ENCODE data around the gene SETBP1. TPM values are rescaled to one million over a fixed set of nuclear protein-coding genes. Genes with fewer than 3 reads are reported as not detected.
A peak's percentile ranks its signal among the peaks of the same experiment; 100 is the strongest.

The SETBP1 gene
- total RNA-seq, 1 donor = 22.8 TPM

- TF ChIP-seq CTCF (IDR thresholded peaks at IDR 0.05; ENCODE audit: extremely low read depth, low read depth, low read length) = no peak
- Histone ChIP-seq H3K4me2 (ENCODE audit: insufficient read depth, low read length) (no peak overlapping the region), H3K27ac (ENCODE audit: low read depth, low read length) (no peak overlapping the region), H3K4me3 (ENCODE audit: insufficient read depth, low read length) (no peak overlapping the region), H3K27me3 (ENCODE audit: insufficient read depth, low read length) (peaks cover 6% of the 10 kb centered on the region), H4K20me1 (ENCODE audit: insufficient read depth, low read length) (no peaks in the 10 kb centered on the region), H3K79me2 (ENCODE audit: insufficient read depth, low read length) (no peaks in the 10 kb centered on the region), H3K4me1 (ENCODE audit: insufficient read depth, low read length) (no peaks in the 10 kb centered on the region), H2AFZ (ENCODE audit: low read length) (no peak overlapping the region), H3K9me3 (ENCODE audit: low read depth, low read length) (peaks cover 2% of the 10 kb centered on the region), H3K36me3 (ENCODE audit: insufficient read depth, low read length) (no peaks in the 10 kb centered on the region)
- no peak for DNase-seq (ENCODE audit: insufficient read length, low spot score, missing footprints)
These were observed 219.1 kb downstream of the SETBP1 start for GRCh38 chr18:44899832-44900231.

- no peak for TF ChIP-seq CTCF (IDR thresholded peaks at IDR 0.05; ENCODE audit: extremely low read depth, low read depth, low read length)
- no peaks in the 10 kb centered on the region for H3K4me1 ChIP-seq (ENCODE audit: insufficient read depth, low read length)
- no peak for DNase-seq (ENCODE audit: insufficient read length, low spot score, missing footprints)
These were observed 219.9 kb downstream of the SETBP1 start for GRCh38 chr18:44900627-44901026.

GRCh38 chr18:44901283-44901682 lies 220.6 kb downstream of the SETBP1 start:
- Histone ChIP-seq H4K20me1 (ENCODE audit: insufficient read depth, low read length) (no peaks in the 10 kb centered on the region), H3K9me3 (ENCODE audit: low read depth, low read length) (peaks cover 2% of the 10 kb centered on the region), H3K36me3 (ENCODE audit: insufficient read depth, low read length) (no peaks in the 10 kb centered on the region), H3K4me1 (ENCODE audit: insufficient read depth, low read length) (no peaks in the 10 kb centered on the region), H3K27ac (ENCODE audit: low read depth, low read length) (no peak overlapping the region), H3K4me3 (ENCODE audit: insufficient read depth, low read length) (no peak overlapping the region), H3K27me3 (ENCODE audit: insufficient read depth, low read length) (peaks cover 6% of the 10 kb centered on the region), H3K4me2 (ENCODE audit: insufficient read depth, low read length) (no peak overlapping the region), H3K79me2 (ENCODE audit: insufficient read depth, low read length) (no peaks in the 10 kb centered on the region), H2AFZ (ENCODE audit: low read length) (no peak overlapping the region)
- no peak for DNase-seq (ENCODE audit: insufficient read length, low spot score, missing footprints)
- peak; percentile 51 for TF ChIP-seq CTCF (IDR thresholded peaks at IDR 0.05; ENCODE audit: extremely low read depth, low read depth, low read length)

More at GRCh38 chr18:44900627-44901026, 219.9 kb downstream of the SETBP1 start:
- Histone ChIP-seq H3K4me2 (ENCODE audit: insufficient read depth, low read length) (no peak overlapping the region), H3K4me3 (ENCODE audit: insufficient read depth, low read length) (no peak overlapping the region), H3K79me2 (ENCODE audit: insufficient read depth, low read length) (no peaks in the 10 kb centered on the region), H3K9me3 (ENCODE audit: low read depth, low read length) (peaks cover 2% of the 10 kb centered on the region), H3K27ac (ENCODE audit: low read depth, low read length) (no peak overlapping the region), H3K27me3 (ENCODE audit: insufficient read depth, low read length) (peaks cover 6% of the 10 kb centered on the region), H3K36me3 (ENCODE audit: insufficient read depth, low read length) (no peaks in the 10 kb centered on the region), H4K20me1 (ENCODE audit: insufficient read depth, low read length) (no peaks in the 10 kb centered on the region), H2AFZ (ENCODE audit: low read length) (no peak overlapping the region)

DNA sequence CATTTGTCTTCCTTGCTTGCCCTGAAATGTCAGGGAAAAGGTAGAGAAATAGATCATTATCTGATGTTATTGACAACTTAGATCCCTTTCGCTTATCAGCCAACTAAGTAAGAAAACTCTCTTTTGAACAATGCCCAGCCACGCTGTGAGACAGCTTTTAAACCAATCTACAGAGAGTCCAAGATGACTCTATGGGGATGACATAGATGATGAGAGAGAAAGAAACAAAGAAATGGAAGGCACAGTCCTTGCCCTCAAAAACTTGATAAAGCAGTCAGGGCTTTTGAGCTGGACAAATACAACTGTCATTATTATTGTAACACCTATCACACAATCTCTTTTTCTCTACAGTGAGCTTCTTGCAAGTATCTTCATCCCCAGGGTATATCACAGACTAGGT lies 222.6 kb downstream of the SETBP1 start:
- no peak overlapping the region for H3K4me3 ChIP-seq (ENCODE audit: insufficient read depth, low read length)
- H3K36me3 ChIP-seq (ENCODE audit: insufficient read depth, low read length) = no peaks in the 10 kb centered on the region
- no peak for TF ChIP-seq CTCF (IDR thresholded peaks at IDR 0.05; ENCODE audit: extremely low read depth, low read depth, low read length)
- H4K20me1 ChIP-seq (ENCODE audit: insufficient read depth, low read length) = no peaks in the 10 kb centered on the region
- H3K79me2 ChIP-seq (ENCODE audit: insufficient read depth, low read length) = no peaks in the 10 kb centered on the region
- H3K4me1 ChIP-seq (ENCODE audit: insufficient read depth, low read length) = no peaks in the 10 kb centered on the region
- H3K27ac ChIP-seq (ENCODE audit: low read depth, low read length) = no peak overlapping the region
- DNase-seq (ENCODE audit: insufficient read length, low spot score, missing footprints) = no peak
- no peaks in the 10 kb centered on the region for H3K27me3 ChIP-seq (ENCODE audit: insufficient read depth, low read length)
- H2AFZ ChIP-seq (ENCODE audit: low read length) = no peak overlapping the region
- H3K9me3 ChIP-seq (ENCODE audit: low read depth, low read length) = peaks cover 2% of the 10 kb centered on the region
- no peak overlapping the region for H3K4me2 ChIP-seq (ENCODE audit: insufficient read depth, low read length)

Measured in osteoblast (primary cell).